Measurements from ENCODE around the gene LIPI. TPM values are rescaled to one million over a fixed set of nuclear protein-coding genes. Genes with fewer than 3 reads are reported as not detected.

The LIPI gene
- polyA plus RNA-seq, 1 donor (not counting 4 experiments of a cell fraction or from before 2014, with no cell fraction given), result not detected

- Histone ChIP-seq H3K9ac (ENCODE audit: control insufficient read depth, extremely low read depth, insufficient read depth, low read length) (no peak overlapping the region), H3K4me1 (ENCODE audit: control insufficient read depth, extremely low read depth, insufficient read depth, low read length) (no peaks in the 10 kb centered on the region), H3K9me1 (ENCODE audit: control insufficient read depth, extremely low read depth, insufficient read depth, low read length) (no peaks in the 10 kb centered on the region), H3K9me3 (ENCODE audit: control insufficient read depth, low read depth, low read length) (peaks cover 2% of the 10 kb centered on the region), H3K79me2 (ENCODE audit: control insufficient read depth, insufficient read depth, low read length) (no peaks in the 10 kb centered on the region), H3K36me3 (ENCODE audit: control insufficient read depth in 2 of 2, extremely low read depth in 1 of 2, insufficient read depth in 2 of 2, low read length in 2 of 2) (no peaks in the 10 kb centered on the region), H3K27ac (ENCODE audit: control insufficient read depth, insufficient read depth, low read length) (no peak overlapping the region), H3K27me3 (ENCODE audit: control insufficient read depth, extremely low read depth, insufficient read depth, low read length) (no peaks in the 10 kb centered on the region), H4K20me1 (ENCODE audit: control insufficient read depth, extremely low read depth, insufficient read depth, low read length) (no peaks in the 10 kb centered on the region), H2AFZ (ENCODE audit: control insufficient read depth, low read length) (no peak overlapping the region), H3K4me2 (ENCODE audit: control insufficient read depth, extremely low read depth, insufficient read depth, low read depth, low read length) (no peak overlapping the region), H3K4me3 (ENCODE audit: control insufficient read depth in 2 of 3, extremely low read depth in 1 of 3, insufficient read depth in 2 of 3, low read depth in 1 of 3, low read length in 3 of 3) (no peak overlapping the region)
- dilution Hi-C loops (cut with MboI; ENCODE audit: extremely low pct_ligation_motif_present, low sequenced_read_pairs), result no loop called here
- TF ChIP-seq EZH2 (IDR thresholded peaks at IDR 0.05; ENCODE audit: low read length) (no peak), CTCF (optimal IDR thresholded peaks at IDR 0.05 in 1 of 3, IDR thresholded peaks at IDR 0.05 in 1 of 3, conservative IDR thresholded peaks at IDR 0.05 in 1 of 3; ENCODE audit: extremely low read depth in 1 of 3, insufficient read depth in 2 of 3, low read length in 3 of 3) (no peak)
- DNase-seq (ENCODE audit: low read depth, low spot score) (no peak), FAIRE-seq (no peak)
Observed at GRCh38 chr21:14071902-14072734, 138.6 kb downstream of the LIPI start.

- Histone ChIP-seq H2AFZ (ENCODE audit: control insufficient read depth, low read length) (no peak overlapping the region), H3K36me3 (ENCODE audit: control insufficient read depth in 2 of 2, extremely low read depth in 1 of 2, insufficient read depth in 2 of 2, low read length in 2 of 2) (no peaks in the 10 kb centered on the region), H3K27ac (ENCODE audit: control insufficient read depth, insufficient read depth, low read length) (no peak overlapping the region), H3K9ac (ENCODE audit: control insufficient read depth, extremely low read depth, insufficient read depth, low read length) (no peak overlapping the region), H3K4me1 (ENCODE audit: control insufficient read depth, extremely low read depth, insufficient read depth, low read length) (no peaks in the 10 kb centered on the region), H4K20me1 (ENCODE audit: control insufficient read depth, extremely low read depth, insufficient read depth, low read length) (no peaks in the 10 kb centered on the region), H3K9me3 (ENCODE audit: control insufficient read depth, low read depth, low read length) (peaks cover 2% of the 10 kb centered on the region), H3K27me3 (ENCODE audit: control insufficient read depth, extremely low read depth, insufficient read depth, low read length) (no peaks in the 10 kb centered on the region), H3K79me2 (ENCODE audit: control insufficient read depth, insufficient read depth, low read length) (no peaks in the 10 kb centered on the region), H3K9me1 (ENCODE audit: control insufficient read depth, extremely low read depth, insufficient read depth, low read length) (no peaks in the 10 kb centered on the region), H3K4me3 (ENCODE audit: control insufficient read depth in 2 of 3, extremely low read depth in 1 of 3, insufficient read depth in 2 of 3, low read depth in 1 of 3, low read length in 3 of 3) (no peak overlapping the region), H3K4me2 (ENCODE audit: control insufficient read depth, extremely low read depth, insufficient read depth, low read depth, low read length) (no peak overlapping the region)
- dilution Hi-C loops (cut with MboI; ENCODE audit: extremely low pct_ligation_motif_present, low sequenced_read_pairs), result no loop called here
- TF ChIP-seq CTCF (optimal IDR thresholded peaks at IDR 0.05 in 1 of 3, IDR thresholded peaks at IDR 0.05 in 1 of 3, conservative IDR thresholded peaks at IDR 0.05 in 1 of 3; ENCODE audit: extremely low read depth in 1 of 3, insufficient read depth in 2 of 3, low read length in 3 of 3), result no peak
- no peak for TF ChIP-seq EZH2 (IDR thresholded peaks at IDR 0.05; ENCODE audit: low read length)
- FAIRE-seq (no peak), DNase-seq (ENCODE audit: low read depth, low spot score) (no peak)
Observed at GRCh38 chr21:14070968-14071367, 139.8 kb downstream of the LIPI start.
